NCI-H128 (cell line): ENCODE results near the gene SH3TC2.

Experiments used
- DNase-seq: peaks from one replicate; lab custom pipeline; 2025; ENCODE audit not compliant: unreplicated experiment; lab: John Stamatoyannopoulos, UW

Gene SH3TC2

DNA sequence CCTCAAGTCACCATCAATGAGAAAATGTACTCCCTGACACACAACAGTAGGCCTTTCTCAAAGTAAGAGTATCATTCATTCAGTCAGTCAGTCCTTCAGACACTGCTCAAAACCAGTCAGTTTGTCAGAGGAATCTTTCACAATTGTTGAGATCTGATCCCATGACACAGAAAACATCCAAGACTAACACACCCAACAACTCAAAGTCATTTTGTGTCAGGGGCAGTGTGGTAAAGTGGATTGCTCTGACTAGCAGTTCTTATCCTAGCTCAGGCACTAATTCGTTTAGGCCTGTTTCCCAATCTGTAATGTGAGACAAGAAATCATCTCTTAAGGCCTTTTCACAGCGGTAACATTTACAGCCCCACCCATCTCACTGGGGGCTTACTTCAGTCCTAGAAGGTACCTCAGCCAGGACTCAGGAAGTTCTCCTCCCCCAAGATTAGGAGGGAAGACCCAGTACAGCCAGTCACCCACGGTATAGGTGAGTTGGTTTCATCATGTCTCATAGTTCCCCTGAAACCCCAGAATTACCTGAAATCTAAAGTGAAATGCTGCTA, 31.9 kb downstream of the SH3TC2 start:
- no peak for DNase-seq

DNA sequence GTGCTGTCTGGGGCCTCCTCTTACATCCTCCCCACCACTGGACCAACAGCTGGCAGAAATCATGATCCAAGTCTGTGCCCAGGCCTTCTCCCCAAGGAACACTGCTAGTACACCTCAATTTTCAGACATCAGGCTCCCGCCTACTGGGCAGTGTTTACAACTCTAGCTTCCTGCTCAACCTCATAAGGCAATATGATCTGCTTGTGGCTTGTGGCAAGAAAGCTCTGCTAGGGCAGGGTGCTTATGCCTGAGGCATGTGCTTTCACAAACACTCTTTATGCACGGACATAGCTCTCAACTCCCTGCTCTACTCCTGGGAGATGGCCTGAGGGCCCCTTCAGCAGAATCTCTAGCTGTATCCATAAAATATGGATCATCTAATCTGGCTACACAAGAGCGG, 32.5 kb downstream of the SH3TC2 start:
- no peak for DNase-seq

- DNase-seq = no peak
These were observed 33.9 kb downstream of the SH3TC2 start for GRCh38 chr5:149028984-149029383.

DNA sequence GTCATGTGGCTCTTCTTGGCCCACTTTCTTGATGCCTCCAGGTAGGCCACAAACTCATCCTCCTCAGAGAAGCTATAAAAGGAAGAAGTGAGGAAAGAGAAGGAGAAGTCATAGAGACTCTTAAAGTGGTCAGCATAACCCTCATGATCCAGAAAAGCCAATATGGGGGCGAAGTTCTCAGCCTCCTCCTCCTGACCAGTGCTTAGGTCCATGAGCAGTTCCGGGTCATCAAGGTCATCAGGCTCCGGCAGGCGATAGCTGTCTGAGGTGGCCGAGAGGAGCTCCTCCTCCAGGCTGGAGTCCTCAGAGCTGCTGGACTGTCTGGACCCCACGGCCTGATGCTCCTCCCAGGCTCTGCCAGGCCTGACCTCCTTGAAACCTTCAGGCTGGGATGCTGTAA, 34.7 kb downstream of the SH3TC2 start:
- DNase-seq = no peak

- DNase-seq = no peak
These were observed 35.2 kb downstream of the SH3TC2 start for GRCh38 chr5:149027636-149028035.

DNA sequence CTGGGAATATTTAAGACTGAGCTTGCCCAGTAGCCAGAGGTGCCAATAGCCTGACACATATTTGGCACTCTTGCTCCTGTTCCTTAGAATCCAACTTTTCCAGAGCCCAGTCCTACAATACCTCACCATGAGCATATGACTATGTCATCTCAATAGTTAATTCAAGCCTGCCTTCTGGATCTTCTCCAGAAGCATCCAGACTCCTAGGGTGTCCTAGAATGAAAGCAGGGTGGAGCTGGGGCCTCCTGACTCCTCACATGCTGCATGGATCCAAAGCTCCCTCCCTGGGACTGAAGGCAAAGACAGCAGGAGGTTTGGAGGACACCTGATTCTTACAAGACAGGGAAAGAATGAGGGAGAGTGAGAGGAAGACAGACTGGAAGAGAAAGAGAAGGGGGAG, 37.9 kb downstream of the SH3TC2 start:
- no peak for DNase-seq

GRCh38 chr5:149024477-149024876, 38.4 kb downstream of the SH3TC2 start:
- DNase-seq = no peak

DNA sequence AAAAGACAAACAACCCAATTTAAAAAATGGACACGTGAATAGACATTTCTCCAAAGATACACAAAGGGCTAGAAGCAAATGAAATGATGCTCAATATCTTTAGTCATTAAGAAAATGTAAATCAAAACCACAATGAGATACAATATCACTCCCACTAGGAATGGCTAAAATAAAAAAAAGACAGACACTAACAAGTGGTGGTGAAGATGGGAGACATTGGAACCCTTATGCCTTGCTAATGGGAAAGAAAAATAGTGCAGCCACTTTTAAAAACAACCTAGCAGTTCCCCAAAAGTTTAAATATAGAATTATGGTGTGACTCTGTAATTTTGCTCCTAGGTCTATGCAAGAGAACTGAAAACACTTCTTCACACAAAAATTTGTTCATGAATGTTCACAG, 40.7 kb downstream of the SH3TC2 start:
- no peak for DNase-seq

- no peak for DNase-seq
These were observed 43.2 kb downstream of the SH3TC2 start for GRCh38 chr5:149019679-149020078.

DNA sequence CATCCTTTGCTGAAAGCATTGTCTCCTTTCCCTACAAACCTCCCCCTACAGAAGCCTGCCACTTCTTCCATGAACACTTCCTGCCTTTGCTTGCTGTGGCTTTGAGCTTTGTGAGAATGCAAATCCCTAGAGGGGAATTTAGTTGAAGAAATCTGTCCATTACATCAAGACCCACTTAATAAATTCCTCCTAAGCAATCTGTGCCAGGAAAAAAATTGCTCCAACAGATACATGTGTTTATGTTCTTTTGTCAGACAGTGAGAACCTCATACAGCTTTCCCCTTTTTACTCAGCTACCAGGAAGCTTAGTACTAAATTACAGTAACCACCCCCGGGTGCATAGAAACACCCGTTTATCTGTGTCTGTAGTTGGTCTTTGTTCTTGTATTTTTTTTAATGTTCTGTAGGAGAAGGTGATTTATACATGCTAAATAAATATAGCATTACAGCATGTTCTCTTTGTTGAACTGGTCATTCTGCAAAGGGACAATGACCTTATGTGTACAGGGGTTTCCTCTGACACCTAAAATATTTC, 43.9 kb downstream of the SH3TC2 start:
- no peak for DNase-seq

GRCh38 chr5:149017636-149018035, 45.2 kb downstream of the SH3TC2 start:
- DNase-seq = no peak

GRCh38 chr5:149015561-149015960, 47.3 kb downstream of the SH3TC2 start:
- no peak for DNase-seq

- DNase-seq = no peak
These were observed 47.7 kb downstream of the SH3TC2 start for GRCh38 chr5:149015126-149015525.

DNA sequence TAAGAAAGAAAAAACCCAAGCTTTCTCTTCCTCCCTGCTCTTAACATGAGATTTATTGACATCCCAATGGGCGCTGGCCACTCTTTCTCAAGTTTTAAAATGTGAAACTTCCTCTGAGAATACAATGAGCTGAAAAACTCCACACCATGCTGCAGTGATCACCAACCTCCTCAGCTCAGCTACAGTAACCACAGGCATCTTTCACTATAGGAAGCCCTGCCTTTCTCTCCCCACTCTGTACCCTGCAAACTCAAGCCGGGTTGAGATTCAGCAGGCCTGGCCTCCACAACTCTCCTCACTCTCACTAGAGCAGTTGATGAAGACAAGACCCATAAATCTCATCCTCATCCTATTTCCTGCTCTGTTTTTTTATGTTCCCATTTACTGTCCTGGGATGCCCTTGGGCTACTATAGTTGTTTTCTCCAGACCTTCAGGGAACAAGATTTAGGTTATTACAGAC, 48.3 kb downstream of the SH3TC2 start:
- DNase-seq = no peak

GRCh38 chr5:149013796-149014195, 49.1 kb downstream of the SH3TC2 start:
- no peak for DNase-seq

DNA sequence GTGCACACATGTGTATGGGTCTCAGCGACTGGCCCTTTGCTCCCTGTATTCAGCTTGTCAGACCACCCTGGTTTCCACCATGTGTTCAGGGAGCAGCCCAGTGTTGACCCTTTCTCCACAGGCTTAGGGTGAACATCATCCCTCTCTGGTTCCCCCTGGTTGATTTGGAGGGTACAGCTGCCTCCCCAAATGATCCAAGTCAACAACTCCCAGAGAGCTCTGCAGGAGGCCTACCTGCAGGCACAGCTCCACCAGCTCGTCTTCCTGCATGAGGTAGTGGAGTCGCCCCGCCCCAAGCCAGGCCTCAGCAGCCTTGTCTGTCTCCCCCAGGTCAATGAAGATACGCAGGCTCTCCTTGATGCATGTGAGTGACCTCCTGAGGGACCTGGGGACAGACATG, 50.5 kb downstream of the SH3TC2 start:
- DNase-seq = no peak

- DNase-seq = no peak
These were observed 51.1 kb downstream of the SH3TC2 start for GRCh38 chr5:149011728-149012127.

- DNase-seq = no peak
These were observed 51.8 kb downstream of the SH3TC2 start for GRCh38 chr5:149011084-149011483.

- DNase-seq = no peak
These were observed 55.7 kb downstream of the SH3TC2 start for GRCh38 chr5:149007174-149007573.

GRCh38 chr5:149006426-149006825, 56.4 kb downstream of the SH3TC2 start:
- DNase-seq = no peak

- no peak for DNase-seq
These were observed 57.6 kb downstream of the SH3TC2 start for GRCh38 chr5:149005077-149005892.

DNA sequence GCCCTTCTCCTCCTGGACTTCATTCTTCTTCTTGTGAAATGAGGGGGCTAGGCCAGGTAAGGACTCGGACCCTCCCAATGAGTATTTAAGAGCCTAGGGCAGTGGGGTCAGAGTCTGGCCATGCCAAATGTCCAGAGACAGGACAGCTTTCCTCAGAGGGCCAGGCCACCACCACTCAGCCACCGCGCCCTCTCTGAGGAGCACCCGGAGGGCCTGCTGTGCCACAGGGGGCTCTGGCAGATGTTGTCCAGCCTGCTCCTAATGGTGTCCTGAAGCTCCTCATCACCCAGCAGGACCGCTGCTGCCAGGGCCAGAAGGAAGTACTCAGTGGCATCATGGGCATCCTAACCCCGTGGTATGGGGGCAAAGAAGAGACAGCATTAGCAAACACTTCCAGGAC, 58.3 kb downstream of the SH3TC2 start:
- no peak for DNase-seq
